Measurements from ENCODE around the gene NFYB. TPM values are rescaled to one million over a fixed set of nuclear protein-coding genes. Genes with fewer than 3 reads are reported as not detected.
"Not testable (repeated sequence)": the region's sequence is repeated elsewhere in the genome, so short reads cannot be mapped to it uniquely, and the experiment has no call there.

Gene NFYB
- total and polyA plus RNA-seq, 3 donors from 2014 or later = 33.8 to 53.1 (median 36.1) TPM

GRCh38 chr12:104121001-104121400 lies 17.0 kb downstream of the NFYB start:
- H3K9me3 ChIP-seq = no peaks in the 10 kb centered on the region
- intact Hi-C loops (cut with DNase I; ENCODE audit: low total_unique reads) = no loop called here
- H3K27me3 ChIP-seq = no peaks in the 10 kb centered on the region
- H3K4me3 ChIP-seq = no peak overlapping the region
- no peak overlapping the region for H3K27ac ChIP-seq
- no peaks in the 10 kb centered on the region for H3K4me1 ChIP-seq
- no peak for TF ChIP-seq CTCF (IDR thresholded peaks at IDR 0.05)
- TF ChIP-seq POLR2A (IDR thresholded peaks at IDR 0.05) = no peak
- no peak for DNase-seq
- H3K36me3 ChIP-seq (ENCODE audit: low read depth, missing control alignments) = no peaks in the 10 kb centered on the region

GRCh38 chr12:104115587-104115975 lies 22.4 kb downstream of the NFYB start:
- no peak for TF ChIP-seq CTCF (IDR thresholded peaks at IDR 0.05)
- no peak for TF ChIP-seq POLR2A (IDR thresholded peaks at IDR 0.05)
- no peak overlapping the region for H3K4me3 ChIP-seq
- no peaks in the 10 kb centered on the region for H3K9me3 ChIP-seq
- H3K27me3 ChIP-seq = no peaks in the 10 kb centered on the region
- DNase-seq = no peak
- H3K27ac ChIP-seq = no peak overlapping the region
- no peaks in the 10 kb centered on the region for H3K4me1 ChIP-seq
- intact Hi-C loops (cut with DNase I; ENCODE audit: low total_unique reads) = no loop called here
- H3K36me3 ChIP-seq (ENCODE audit: low read depth, missing control alignments) = no peaks in the 10 kb centered on the region

GRCh38 chr12:104114834-104115586 lies 23.0 kb downstream of the NFYB start:
- H3K27ac ChIP-seq; H3K4me3 ChIP-seq; H3K4me1 ChIP-seq; H3K9me3 ChIP-seq; DNase-seq; H3K36me3 ChIP-seq (ENCODE audit: low read depth, missing control alignments); intact Hi-C loops (cut with DNase I; ENCODE audit: low total_unique reads); H3K27me3 ChIP-seq: not testable (repeated sequence)
- 74 to 81% methylated on average over 14 of the region's 14 CpGs for WGBS, 2 donors

- Histone ChIP-seq H3K4me1 (no peaks in the 10 kb centered on the region), H3K36me3 (ENCODE audit: low read depth, missing control alignments) (no peaks in the 10 kb centered on the region), H3K27ac (no peak overlapping the region), H3K27me3 (no peaks in the 10 kb centered on the region), H3K9me3 (no peaks in the 10 kb centered on the region), H3K4me3 (no peak overlapping the region)
- TF ChIP-seq CTCF (IDR thresholded peaks at IDR 0.05) (no peak), POLR2A (IDR thresholded peaks at IDR 0.05) (no peak)
- DNase-seq = no peak
- 61 to 73% methylated on average over 4 of the region's 4 CpGs for WGBS, 2 donors
- intact Hi-C loops (cut with DNase I; ENCODE audit: low total_unique reads) = loop anchor here (10.0 kb wide), 1 partner anchor 485 kb away; no protein-coding TSS in a partner anchor
These were observed 28.4 kb downstream of the NFYB start for GRCh38 chr12:104109446-104110271.

GRCh38 chr12:104108755-104109445 lies 29.1 kb downstream of the NFYB start:
- Histone ChIP-seq H3K27ac (no peak overlapping the region), H3K27me3 (no peaks in the 10 kb centered on the region), H3K36me3 (ENCODE audit: low read depth, missing control alignments) (no peaks in the 10 kb centered on the region), H3K4me3 (no peak overlapping the region), H3K4me1 (no peaks in the 10 kb centered on the region), H3K9me3 (no peaks in the 10 kb centered on the region)
- intact Hi-C loops (cut with DNase I; ENCODE audit: low total_unique reads) = loop anchor here (10.0 kb wide), 1 partner anchor 484 kb away; no protein-coding TSS in a partner anchor
- DNase-seq = peak; percentile 85
- WGBS, 2 donors = 63 to 66% methylated on average over 6 of the region's 6 CpGs
- TF ChIP-seq POLR2A (IDR thresholded peaks at IDR 0.05) (no peak), CTCF (IDR thresholded peaks at IDR 0.05) (peak; percentile 49 to 87 (median 72))
